ENCODE data around the gene OBSL1. TPM values are rescaled to one million over a fixed set of nuclear protein-coding genes. Genes with fewer than 3 reads are reported as not detected.

The OBSL1 gene
- polyA plus RNA-seq, 3 donors = 0.09 TPM; not detected in 2

GRCh38 chr2:219569041-219569440, 2.3 kb downstream of the OBSL1 start:
- H4K20me1 ChIP-seq (ENCODE audit: insufficient read depth, low read length) = no peaks in the 10 kb centered on the region
- 100% methylated on average over 3 of the region's 6 CpGs for WGBS (ENCODE audit: insufficient coverage)
- peak overlapping the region in 1 of 2 donors; percentile 81 for H3K4me3 Mint-ChIP-seq
- H3K4me1 Mint-ChIP-seq = peaks cover 4% of the 10 kb centered on the region
- H3K9me3 Mint-ChIP-seq = peaks cover 0 to 7% (median 0%) of the 10 kb centered on the region in 7 donors
- H3K9me3 ChIP-seq (replicated peaks in 1 of 2; ENCODE audit: control insufficient read depth in 1 of 2, insufficient read depth in 1 of 2, low read length in 2 of 2) = no peaks in the 10 kb centered on the region
- H3K27me3 ChIP-seq (ENCODE audit: control insufficient read depth in 2 of 2, insufficient read depth in 2 of 2, low read length in 2 of 2) = peaks cover 23 to 43% of the 10 kb centered on the region in 2 donors
- H3K27me3 Mint-ChIP-seq (ENCODE audit: low read depth in 3 of 3) = peaks cover 38 to 53% (median 46%) of the 10 kb centered on the region in 3 donors
- H3K9ac ChIP-seq (ENCODE audit: insufficient read depth, low read length, poor library complexity, severe bottlenecking) = no peak overlapping the region
- peaks cover 0 to 15% of the 10 kb centered on the region in 2 donors for H3K4me1 ChIP-seq (ENCODE audit: control insufficient read depth in 1 of 2, insufficient read depth in 2 of 2, low read length in 2 of 2)
- no peaks in the 10 kb centered on the region for H3K36me3 ChIP-seq (replicated peaks in 1 of 2; ENCODE audit: control insufficient read depth in 1 of 2, insufficient read depth in 2 of 2, low read length in 2 of 2)
- no peak overlapping the region for H3K27ac Mint-ChIP-seq
- no peak overlapping the region for H3K4me2 ChIP-seq (replicated peaks; ENCODE audit: extremely low read depth, low read length, poor library complexity, severe bottlenecking)
- TF ChIP-seq CTCF (IDR thresholded peaks at IDR 0.05) = no peak
- intact Hi-C loops (cut with micrococcal nuclease) = no loop called here
- no peak overlapping the region for H3K4me3 ChIP-seq (replicated peaks in 1 of 3; ENCODE audit: low read depth in 2 of 3, low read length in 3 of 3)
- H3K36me3 Mint-ChIP-seq = peaks cover 0 to 7% of the 10 kb centered on the region in 2 donors
- DNase-seq = no peak
- no peaks in the 10 kb centered on the region for H3K79me2 ChIP-seq (ENCODE audit: insufficient read depth, low read length)
- H3K27ac ChIP-seq (ENCODE audit: low read depth in 1 of 2, low read length in 2 of 2) = no peak overlapping the region
- no peak overlapping the region for H2AFZ ChIP-seq (ENCODE audit: insufficient read depth, low read depth, low read length, poor library complexity, severe bottlenecking)

GRCh38 chr2:219567791-219568361, 3.5 kb downstream of the OBSL1 start:
- TF ChIP-seq CTCF (IDR thresholded peaks at IDR 0.05) = no peak
- no peaks in the 10 kb centered on the region for H3K9me3 ChIP-seq (replicated peaks in 1 of 2; ENCODE audit: control insufficient read depth in 1 of 2, insufficient read depth in 1 of 2, low read length in 2 of 2)
- H3K4me2 ChIP-seq (replicated peaks; ENCODE audit: extremely low read depth, low read length, poor library complexity, severe bottlenecking) = no peak overlapping the region
- Mint-ChIP-seq H3K27me3 (ENCODE audit: low read depth in 3 of 3) (peaks cover 30 to 44% (median 43%) of the 10 kb centered on the region in 3 donors), H3K4me1 (peaks cover 4% of the 10 kb centered on the region), H3K9me3 (peaks cover 0 to 7% (median 0%) of the 10 kb centered on the region in 7 donors), H3K4me3 (no peak overlapping the region), H3K36me3 (peaks cover 0 to 7% of the 10 kb centered on the region in 2 donors), H3K27ac (no peak overlapping the region)
- H3K36me3 ChIP-seq (replicated peaks in 1 of 2; ENCODE audit: control insufficient read depth in 1 of 2, insufficient read depth in 2 of 2, low read length in 2 of 2) = no peaks in the 10 kb centered on the region
- no peak overlapping the region for H3K9ac ChIP-seq (ENCODE audit: insufficient read depth, low read length, poor library complexity, severe bottlenecking)
- intact Hi-C loops (cut with micrococcal nuclease) = no loop called here
- no peaks in the 10 kb centered on the region for H3K79me2 ChIP-seq (ENCODE audit: insufficient read depth, low read length)
- WGBS (ENCODE audit: insufficient coverage) = 95% methylated on average over 34 of the region's 35 CpGs
- H2AFZ ChIP-seq (ENCODE audit: insufficient read depth, low read depth, low read length, poor library complexity, severe bottlenecking) = no peak overlapping the region
- H3K4me1 ChIP-seq (ENCODE audit: control insufficient read depth in 1 of 2, insufficient read depth in 2 of 2, low read length in 2 of 2) = peaks cover 0 to 15% of the 10 kb centered on the region in 2 donors
- H4K20me1 ChIP-seq (ENCODE audit: insufficient read depth, low read length) = no peaks in the 10 kb centered on the region
- no peak overlapping the region for H3K27ac ChIP-seq (ENCODE audit: low read depth in 1 of 2, low read length in 2 of 2)
- H3K27me3 ChIP-seq (ENCODE audit: control insufficient read depth in 2 of 2, insufficient read depth in 2 of 2, low read length in 2 of 2) = peaks cover 23 to 38% of the 10 kb centered on the region in 2 donors
- no peak overlapping the region for H3K4me3 ChIP-seq (replicated peaks in 1 of 3; ENCODE audit: low read depth in 2 of 3, low read length in 3 of 3)
- DNase-seq = no peak

Data from CD14-positive monocyte (primary cell).